Fibroblast of skin of abdomen (primary cell): ENCODE data around the gene LRTM2.

ENCODE experiments used
- DNase-seq: peaks from one replicate; pipeline ENCODE4 v3.0.0-alpha.2; 2013

LRTM2 gene

GRCh38 chr12:1842905-1843640 lies 22.7 kb downstream of the LRTM2 start:
- no peak for DNase-seq

- no peak for DNase-seq
These were observed 23.3 kb downstream of the LRTM2 start for GRCh38 chr12:1843641-1844005.

- no peak for DNase-seq
These were observed 23.9 kb downstream of the LRTM2 start for GRCh38 chr12:1844223-1844622.

GRCh38 chr12:1844661-1845409 lies 24.5 kb downstream of the LRTM2 start:
- DNase-seq: no peak

GRCh38 chr12:1845427-1845826 lies 25.1 kb downstream of the LRTM2 start:
- DNase-seq: no peak

GRCh38 chr12:1845886-1846285 lies 25.5 kb downstream of the LRTM2 start:
- no peak for DNase-seq

GRCh38 chr12:1846421-1847405 lies 26.3 kb downstream of the LRTM2 start:
- DNase-seq: no peak

GRCh38 chr12:1847411-1847810 lies 27.0 kb downstream of the LRTM2 start:
- DNase-seq: no peak

- no peak for DNase-seq
These were observed 27.8 kb downstream of the LRTM2 start for GRCh38 chr12:1848146-1848545.

GRCh38 chr12:1848745-1849144 lies 28.4 kb downstream of the LRTM2 start:
- no peak for DNase-seq

- peak; percentile 93 for DNase-seq
These were observed 30.9 kb downstream of the LRTM2 start for GRCh38 chr12:1851151-1851701.

- DNase-seq: no peak
These were observed 31.7 kb downstream of the LRTM2 start for GRCh38 chr12:1852076-1852475.

- no peak for DNase-seq
These were observed 33.4 kb downstream of the LRTM2 start for GRCh38 chr12:1853716-1854115.

- DNase-seq: no peak
These were observed 34.9 kb downstream of the LRTM2 start for GRCh38 chr12:1855241-1855640.

GRCh38 chr12:1857086-1857485 lies 36.7 kb downstream of the LRTM2 start:
- DNase-seq: no peak

- DNase-seq: no peak
These were observed 37.5 kb downstream of the LRTM2 start for GRCh38 chr12:1857821-1858220.

GRCh38 chr12:1858456-1858855 lies 38.1 kb downstream of the LRTM2 start:
- DNase-seq: no peak

GRCh38 chr12:1859643-1860042 lies 39.3 kb downstream of the LRTM2 start:
- no peak for DNase-seq

- DNase-seq: no peak
These were observed 42.6 kb downstream of the LRTM2 start for GRCh38 chr12:1862973-1863372.

GRCh38 chr12:1863823-1864222 lies 43.5 kb downstream of the LRTM2 start:
- no peak for DNase-seq

- DNase-seq: no peak
These were observed 44.1 kb downstream of the LRTM2 start for GRCh38 chr12:1864456-1864855.

GRCh38 chr12:1864867-1865266 lies 44.5 kb downstream of the LRTM2 start:
- no peak for DNase-seq
